Lung microvascular endothelial cell (primary cell): Measurements from ENCODE around the gene ALDH3A2. TPM values are rescaled to one million over a fixed set of nuclear protein-coding genes. Genes with fewer than 3 reads are reported as not detected.
"Not testable (repeated sequence)": the region's sequence is repeated elsewhere in the genome, so short reads cannot be mapped to it uniquely, and the experiment has no call there.

ENCODE experiments used
- DNase-seq, 2 donors: peaks; one replicate each; pipeline versions ENCODE4 v3.0.0 to v3.0.0-alpha.2; 2010; ENCODE audit warnings: low read depth in 2 of 2
- total RNA-seq: library from RNA; depleted of rRNA; stranded (reverse); fragments of >200 nt; gene quantifications from 2 replicates; pipeline ENCODE4 v1.2.1, GENCODE V29; 2014

ALDH3A2 gene
- total RNA-seq, 1 donor from 2014 or later: 73.8 TPM

- no peak for DNase-seq
Measured at GRCh38 chr17:19650826-19651225, 2.3 kb downstream of the ALDH3A2 start.

- DNase-seq: no peak
Measured at GRCh38 chr17:19651451-19652238, 3.1 kb downstream of the ALDH3A2 start.

- peak in 1 of 2 donors; percentile 76 for DNase-seq
Measured at GRCh38 chr17:19652595-19652994, 4.0 kb downstream of the ALDH3A2 start.

- no peak for DNase-seq
Measured at GRCh38 chr17:19654342-19654886, 5.9 kb downstream of the ALDH3A2 start.

- peak in 1 of 2 donors; percentile 25 for DNase-seq
Measured at GRCh38 chr17:19654896-19655295, 6.3 kb downstream of the ALDH3A2 start.

GRCh38 chr17:19656336-19656735 is 7.8 kb downstream of the ALDH3A2 start:
- DNase-seq: no peak

- DNase-seq: peak in 1 of 2 donors; percentile 19
Measured at GRCh38 chr17:19656851-19657581, 8.5 kb downstream of the ALDH3A2 start.

- no peak for DNase-seq
Measured at GRCh38 chr17:19659366-19660177, 11.0 kb downstream of the ALDH3A2 start.

GRCh38 chr17:19660219-19660870 is 11.8 kb downstream of the ALDH3A2 start:
- no peak for DNase-seq

GRCh38 chr17:19661121-19661520 is 12.6 kb downstream of the ALDH3A2 start:
- DNase-seq: no peak

GRCh38 chr17:19663097-19663496 is 14.5 kb downstream of the ALDH3A2 start:
- DNase-seq: no peak

- DNase-seq: no peak
Measured at GRCh38 chr17:19664136-19664820, 15.7 kb downstream of the ALDH3A2 start.

GRCh38 chr17:19664821-19665181 is 16.2 kb downstream of the ALDH3A2 start:
- no peak for DNase-seq

- DNase-seq: not testable (repeated sequence)
Measured at GRCh38 chr17:19669680-19670079, 21.1 kb downstream of the ALDH3A2 start.

GRCh38 chr17:19670908-19671307 is 22.4 kb downstream of the ALDH3A2 start:
- no peak for DNase-seq

GRCh38 chr17:19671433-19671832 is 22.9 kb downstream of the ALDH3A2 start:
- DNase-seq: no peak

- DNase-seq: no peak
Measured at GRCh38 chr17:19672009-19672750, 23.6 kb downstream of the ALDH3A2 start.

GRCh38 chr17:19673623-19674022 is 25.1 kb downstream of the ALDH3A2 start:
- no peak for DNase-seq

- no peak for DNase-seq
Measured at GRCh38 chr17:19676896-19677295, 28.3 kb downstream of the ALDH3A2 start.
